GM13977 (cell line): ENCODE measurements around the gene CRELD2.
A peak's percentile ranks its signal among the peaks of the same experiment; 100 is the strongest.

Experiments used
- DNase-seq: peaks from one replicate; pipeline ENCODE4 v3.0.0; 2012; ENCODE audit warnings: low spot score
- in situ Hi-C: fragments of 300-500 bp; cut with MboI; formaldehyde crosslinking; loops from one replicate; pipeline ENCODE4 v1.12.0; 2022; ENCODE audit warnings: low sequenced_read_pairs, low pct_unique_long_range_greater_than_20kb, mixed read lengths, inconsistent platforms; ENCODE audit not compliant: unreplicated experiment
- TF ChIP-seq, protein P1 (sequence below): IDR thresholded peaks from 2 replicates; pipeline ENCODE4 v1.5.1; 2012; ENCODE audit warnings: mild to moderate bottlenecking, control low read depth; ENCODE audit not compliant: insufficient read depth; ENCODE audit errors: extremely low read depth, missing control alignments

CRELD2 gene

DNA sequence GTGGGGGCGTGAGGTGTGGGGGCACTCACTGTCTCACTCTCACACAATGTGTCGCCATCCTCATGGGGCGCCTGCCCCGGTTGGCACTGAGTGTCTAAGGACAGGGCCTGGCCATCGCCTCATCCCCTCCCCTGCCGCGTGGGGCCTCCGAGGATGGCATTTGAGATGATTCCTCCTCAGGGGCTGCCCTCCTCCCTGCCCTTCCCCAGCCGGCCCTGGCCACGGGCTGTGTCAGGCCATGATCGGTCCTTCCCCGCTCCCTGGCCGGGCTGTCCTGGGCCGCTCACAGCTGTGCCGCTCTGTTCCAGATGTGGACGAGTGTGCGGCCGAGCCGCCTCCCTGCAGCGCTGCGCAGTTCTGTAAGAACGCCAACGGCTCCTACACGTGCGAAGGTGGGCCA is 4.5 kb downstream of the CRELD2 start:
- no peak for DNase-seq
- in situ Hi-C loops, result no loop called here
- TF ChIP-seq, protein P1, sequence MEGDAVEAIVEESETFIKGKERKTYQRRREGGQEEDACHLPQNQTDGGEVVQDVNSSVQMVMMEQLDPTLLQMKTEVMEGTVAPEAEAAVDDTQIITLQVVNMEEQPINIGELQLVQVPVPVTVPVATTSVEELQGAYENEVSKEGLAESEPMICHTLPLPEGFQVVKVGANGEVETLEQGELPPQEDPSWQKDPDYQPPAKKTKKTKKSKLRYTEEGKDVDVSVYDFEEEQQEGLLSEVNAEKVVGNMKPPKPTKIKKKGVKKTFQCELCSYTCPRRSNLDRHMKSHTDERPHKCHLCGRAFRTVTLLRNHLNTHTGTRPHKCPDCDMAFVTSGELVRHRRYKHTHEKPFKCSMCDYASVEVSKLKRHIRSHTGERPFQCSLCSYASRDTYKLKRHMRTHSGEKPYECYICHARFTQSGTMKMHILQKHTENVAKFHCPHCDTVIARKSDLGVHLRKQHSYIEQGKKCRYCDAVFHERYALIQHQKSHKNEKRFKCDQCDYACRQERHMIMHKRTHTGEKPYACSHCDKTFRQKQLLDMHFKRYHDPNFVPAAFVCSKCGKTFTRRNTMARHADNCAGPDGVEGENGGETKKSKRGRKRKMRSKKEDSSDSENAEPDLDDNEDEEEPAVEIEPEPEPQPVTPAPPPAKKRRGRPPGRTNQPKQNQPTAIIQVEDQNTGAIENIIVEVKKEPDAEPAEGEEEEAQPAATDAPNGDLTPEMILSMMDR, result no peak

DNA sequence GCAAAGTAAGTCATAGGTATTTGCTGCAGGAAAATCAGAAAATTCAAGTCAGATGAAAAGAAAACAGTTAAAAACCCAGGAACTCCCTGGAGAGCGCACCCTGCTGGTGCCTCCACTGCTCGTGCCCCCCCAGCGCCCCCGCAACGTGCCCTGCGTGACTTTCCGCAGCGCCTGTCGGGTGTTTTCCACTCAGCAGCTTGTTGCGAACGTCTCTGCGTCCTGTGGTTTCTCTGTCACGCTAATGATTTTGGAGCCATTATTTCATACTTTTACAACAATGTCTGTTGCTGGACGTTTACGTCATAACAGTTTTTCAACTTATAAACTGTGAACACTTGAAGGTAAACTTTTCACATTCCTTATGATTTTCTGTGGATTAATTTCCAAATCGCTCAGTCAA is 5.0 kb downstream of the CRELD2 start:
- TF ChIP-seq, protein P1, result peak; percentile 62
- peak; percentile 78 for DNase-seq
- in situ Hi-C loops, result no loop called here

DNA sequence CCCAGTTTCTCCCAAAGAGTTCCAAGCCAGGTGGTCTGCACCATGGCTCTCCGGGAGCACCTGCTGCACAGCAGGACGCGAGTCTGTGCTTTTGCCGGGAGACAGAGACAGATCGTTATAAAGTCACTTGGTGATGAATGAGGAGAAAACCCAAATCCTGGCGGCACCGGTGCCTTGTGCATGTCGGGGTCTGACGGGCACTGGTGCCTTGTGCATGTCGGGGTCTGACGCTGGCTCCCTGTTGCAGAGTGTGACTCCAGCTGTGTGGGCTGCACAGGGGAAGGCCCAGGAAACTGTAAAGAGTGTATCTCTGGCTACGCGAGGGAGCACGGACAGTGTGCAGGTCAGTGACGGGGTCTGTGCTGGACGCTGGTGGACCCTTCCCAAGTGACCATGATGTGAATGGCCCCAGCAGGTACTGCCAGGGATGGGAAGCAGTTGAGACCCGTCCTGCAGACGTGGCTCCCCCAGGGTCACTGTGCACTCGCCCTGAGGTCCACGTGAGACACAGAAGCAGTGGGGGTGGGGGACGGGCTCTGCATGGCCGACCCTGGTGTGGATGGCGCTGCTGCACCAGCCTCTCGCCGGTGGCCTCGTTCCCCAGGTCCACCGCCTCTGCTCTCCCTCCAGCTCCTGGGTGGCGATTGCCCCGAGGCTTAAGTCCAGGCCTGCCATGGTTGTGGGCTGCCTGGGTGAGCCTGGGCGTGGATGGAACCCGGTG is 5.8 kb downstream of the CRELD2 start:
- TF ChIP-seq, protein P1, result no peak
- DNase-seq, result no peak
- in situ Hi-C loops, result no loop called here

DNA sequence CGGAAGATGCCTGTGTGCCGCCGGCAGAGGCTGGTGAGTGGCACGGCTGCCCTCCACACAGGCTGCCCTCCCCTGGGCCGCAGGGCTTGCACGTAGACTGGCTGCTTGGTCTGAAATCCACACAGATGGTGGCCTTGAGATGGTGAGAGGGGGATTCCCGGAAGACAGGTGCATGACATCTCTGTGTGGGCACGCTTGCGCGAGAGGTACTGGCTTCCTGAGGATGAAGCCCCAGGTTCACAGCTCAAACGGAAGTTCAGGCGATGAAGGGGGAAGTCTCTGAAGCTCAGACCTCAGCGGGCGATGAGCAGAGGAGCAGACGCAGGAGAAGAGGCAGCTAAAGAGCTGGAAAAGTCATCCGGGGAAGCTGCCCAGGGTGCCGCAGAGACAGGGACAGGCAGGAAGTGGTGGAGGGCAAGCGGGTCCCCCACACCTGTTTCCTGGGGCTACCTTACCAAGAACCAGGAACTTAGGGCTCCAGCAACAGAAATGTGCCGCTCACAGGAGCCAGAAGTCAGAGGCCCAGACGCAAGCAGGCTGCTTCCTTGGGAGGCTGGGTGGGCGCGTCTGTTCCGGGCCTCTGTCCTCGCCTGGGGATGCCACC is 7.2 kb downstream of the CRELD2 start:
- in situ Hi-C loops, result loop anchor here (25.0 kb wide), 1 partner anchor 112 kb away; no protein-coding TSS in a partner anchor
- peak; percentile 82 for DNase-seq
- TF ChIP-seq, protein P1, result no peak

DNA sequence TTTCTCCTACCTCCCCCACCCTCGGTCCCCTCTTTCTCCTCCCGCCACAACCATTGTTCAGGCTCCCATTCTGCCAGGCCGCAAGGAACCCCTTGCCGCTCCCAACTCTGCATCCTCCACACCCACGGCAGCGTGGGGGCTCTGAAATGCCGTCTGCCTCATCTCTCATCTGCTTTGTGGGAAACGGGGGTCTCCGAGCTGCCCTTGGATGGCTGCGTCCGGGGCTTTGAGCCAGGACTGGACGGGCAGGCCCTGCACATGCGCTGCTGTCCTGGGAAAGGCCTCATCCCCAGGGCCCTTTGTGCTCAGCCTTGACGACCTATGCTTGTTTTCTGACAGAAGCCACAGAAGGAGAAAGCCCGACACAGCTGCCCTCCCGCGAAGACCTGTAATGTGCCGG is 8.5 kb downstream of the CRELD2 start:
- TF ChIP-seq, protein P1, result no peak
- no peak for DNase-seq
- in situ Hi-C loops, result loop anchor here (25.0 kb wide), 1 partner anchor 110 kb away; no protein-coding TSS in a partner anchor

DNA sequence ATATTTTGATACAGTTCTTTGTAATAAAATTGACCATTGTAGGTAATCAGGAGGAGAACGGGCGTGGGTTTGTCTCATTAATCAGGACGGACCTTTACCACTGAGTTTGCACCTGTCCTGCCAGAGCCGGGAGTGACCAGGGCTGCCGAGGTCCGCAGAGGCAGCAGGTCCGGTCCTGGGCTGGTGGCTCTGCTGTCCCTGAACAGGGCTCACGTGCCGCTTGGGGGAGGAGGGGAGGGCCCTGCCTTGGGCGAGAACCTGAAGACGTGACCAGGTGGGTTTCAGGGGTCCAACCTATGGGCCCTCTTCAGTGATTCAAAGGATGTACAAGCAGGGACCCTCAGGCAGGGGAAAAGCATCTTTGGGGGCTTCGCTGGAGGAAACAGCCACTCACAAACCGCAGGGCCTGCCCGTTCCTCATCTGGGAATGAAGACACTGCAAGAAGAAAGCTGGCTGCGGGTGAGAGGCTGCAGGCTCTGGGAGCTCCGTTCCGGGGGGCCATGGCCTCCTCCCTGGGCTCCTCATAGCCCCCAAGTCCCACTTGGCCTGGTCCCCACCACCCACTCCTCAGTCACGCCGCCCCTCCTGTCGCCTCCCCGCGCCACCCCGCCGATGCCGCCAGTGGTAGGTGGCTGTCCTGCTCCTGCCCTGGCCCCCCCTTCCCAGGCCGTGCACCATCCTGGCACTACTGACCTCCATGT is 9.2 kb downstream of the CRELD2 start:
- TF ChIP-seq, protein P1, result no peak
- DNase-seq, result no peak
- in situ Hi-C loops, result loop anchor here (25.0 kb wide), 1 partner anchor 110 kb away; no protein-coding TSS in a partner anchor
